LoVo (cell line): ENCODE measurements around the gene VAC14.
"Not testable (repeated sequence)": the region's sequence is repeated elsewhere in the genome, so short reads cannot be mapped to it uniquely, and the experiment has no call there.

ENCODE experiments used
- DNase-seq: peaks from one replicate; pipeline ENCODE4 v3.0.0-alpha.2; 2016; ENCODE audit warnings: low spot score

VAC14 gene

GRCh38 chr16:70743791-70744190, 57.2 kb downstream of the VAC14 start:
- DNase-seq = no peak

DNA sequence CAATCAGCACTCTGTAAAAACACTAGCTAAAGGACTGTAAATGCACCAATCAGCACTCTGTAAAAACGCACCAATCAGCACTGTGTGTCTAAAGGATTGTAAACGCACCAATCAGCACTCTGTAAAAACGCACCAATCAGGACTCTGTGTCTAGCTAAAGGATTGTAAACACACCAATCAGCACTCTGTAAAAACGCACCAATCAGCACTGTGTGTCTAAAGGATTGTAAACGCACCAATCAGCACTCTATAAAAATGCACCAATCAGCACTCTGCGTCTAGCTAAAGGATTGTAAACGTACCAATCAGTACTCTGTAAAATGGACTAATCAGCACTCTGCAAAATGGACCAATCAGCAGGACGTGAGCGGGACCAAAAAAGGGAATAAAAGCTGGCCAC, 58.0 kb downstream of the VAC14 start:
- DNase-seq = not testable (repeated sequence)

DNA sequence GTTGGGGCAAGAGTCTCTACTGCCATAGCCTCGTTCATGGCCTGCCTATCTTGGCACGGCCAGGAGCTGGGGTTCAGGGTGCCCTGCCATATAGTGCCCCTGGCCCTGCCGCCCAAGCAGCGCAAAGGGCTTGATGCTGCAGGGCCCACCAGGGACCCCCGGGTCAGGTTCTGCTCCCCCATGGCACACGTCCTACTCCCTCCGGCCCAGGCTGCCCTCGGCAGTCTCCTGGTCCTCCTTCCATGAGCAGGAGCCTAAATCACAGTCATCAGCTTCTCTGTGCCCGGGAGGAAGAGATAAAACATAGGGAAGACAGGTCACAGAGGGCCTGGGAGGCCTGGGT, 59.2 kb downstream of the VAC14 start:
- no peak for DNase-seq

DNA sequence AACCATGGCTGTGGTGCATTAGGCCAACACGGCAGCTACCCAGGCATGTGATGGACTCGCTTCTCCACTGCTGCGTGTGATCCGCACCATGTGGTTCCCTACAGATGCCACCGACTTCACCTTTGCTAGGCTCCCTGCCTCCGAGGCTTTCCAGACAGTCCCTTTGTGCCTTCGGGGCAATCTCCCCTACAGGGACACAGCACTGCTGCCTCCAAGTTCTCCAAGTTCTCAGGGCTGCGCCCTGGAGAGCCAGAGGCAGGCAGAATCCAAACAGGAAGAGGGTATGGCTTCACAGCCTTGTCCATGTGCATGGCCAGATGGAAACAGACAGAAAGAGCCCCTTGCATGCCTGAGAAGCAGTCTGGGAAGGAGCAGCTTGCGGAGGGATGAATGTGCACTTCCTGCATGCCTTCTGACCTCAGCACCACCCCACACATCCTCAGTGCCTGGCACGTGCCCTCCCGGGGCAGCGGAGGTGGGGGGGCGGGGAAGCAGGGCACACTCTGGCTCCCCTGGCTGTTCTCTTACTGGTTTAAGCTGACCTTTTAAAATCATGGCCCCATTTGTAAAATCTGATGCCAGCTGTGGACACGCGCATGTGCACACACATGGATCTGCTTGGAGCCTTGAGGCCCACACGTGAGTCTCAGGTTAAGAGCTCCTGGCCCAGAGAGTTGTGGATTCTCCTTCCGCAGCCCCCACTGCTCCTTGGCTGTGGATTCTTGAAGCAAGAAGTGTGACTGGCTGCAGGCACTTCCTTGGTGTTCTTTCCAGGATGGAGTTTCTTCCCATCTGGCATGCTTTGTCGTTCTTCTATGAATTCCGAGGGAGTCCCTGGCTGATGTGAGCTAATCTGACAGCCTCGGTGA, 59.8 kb downstream of the VAC14 start:
- DNase-seq = no peak

DNA sequence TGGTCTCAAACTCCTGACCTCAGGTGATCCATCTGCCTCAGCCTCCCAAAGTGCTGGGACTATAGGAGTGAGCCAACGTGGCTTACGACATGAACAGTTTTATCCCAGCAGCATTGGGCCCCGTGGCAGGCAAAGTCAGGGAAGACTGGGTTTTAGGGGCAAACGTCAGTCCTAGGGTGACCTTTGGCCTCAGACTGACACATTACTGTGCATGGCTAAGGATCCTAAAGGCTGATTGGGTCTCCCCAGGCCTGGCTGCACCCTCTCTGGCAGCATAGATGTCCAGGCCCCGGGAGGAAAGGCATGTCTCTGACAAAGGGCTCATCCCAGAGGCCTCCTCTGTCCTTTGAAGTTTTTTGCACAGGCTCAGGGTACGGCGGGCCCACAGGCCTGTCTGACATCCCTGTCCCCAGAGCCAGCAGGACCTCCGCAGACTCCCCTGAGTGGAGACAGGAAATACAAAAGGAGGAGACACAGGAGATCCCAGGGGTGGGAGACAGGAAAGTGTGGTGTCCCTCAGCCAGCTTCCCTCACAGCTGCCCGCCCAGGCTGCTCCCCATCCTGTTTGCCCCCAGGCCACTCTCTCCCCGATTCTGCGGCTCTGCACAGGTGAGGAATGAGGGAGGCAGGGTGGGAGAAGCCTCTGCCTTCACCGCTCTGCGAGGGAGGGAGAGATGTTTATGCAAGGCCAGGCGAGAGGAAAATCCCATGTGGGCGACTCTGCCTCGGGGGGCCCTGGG, 60.6 kb downstream of the VAC14 start:
- no peak for DNase-seq

DNA sequence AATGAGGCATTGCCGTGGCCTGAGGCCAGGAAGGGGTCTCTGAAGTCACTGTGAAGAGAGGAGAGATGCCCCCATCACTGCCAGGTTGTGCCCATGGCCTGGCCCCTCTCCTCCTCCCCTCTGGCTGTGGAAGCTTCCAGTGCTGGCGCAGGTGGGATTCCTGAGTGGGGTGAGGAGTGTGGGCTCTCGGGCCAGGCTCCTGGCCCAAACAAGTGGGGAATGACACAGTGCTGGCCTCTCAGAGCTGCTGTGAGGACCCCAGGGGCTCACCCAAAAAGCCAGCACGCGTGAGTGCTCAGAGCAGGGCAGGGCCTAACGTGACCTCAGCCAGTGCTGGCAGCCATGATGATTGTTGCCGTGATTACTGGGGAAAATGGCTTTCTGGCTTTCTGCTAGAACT, 61.6 kb downstream of the VAC14 start:
- no peak for DNase-seq

GRCh38 chr16:70738083-70738977, 62.6 kb downstream of the VAC14 start:
- DNase-seq = no peak

- DNase-seq = no peak
These were observed 63.4 kb downstream of the VAC14 start for GRCh38 chr16:70737377-70738082.

DNA sequence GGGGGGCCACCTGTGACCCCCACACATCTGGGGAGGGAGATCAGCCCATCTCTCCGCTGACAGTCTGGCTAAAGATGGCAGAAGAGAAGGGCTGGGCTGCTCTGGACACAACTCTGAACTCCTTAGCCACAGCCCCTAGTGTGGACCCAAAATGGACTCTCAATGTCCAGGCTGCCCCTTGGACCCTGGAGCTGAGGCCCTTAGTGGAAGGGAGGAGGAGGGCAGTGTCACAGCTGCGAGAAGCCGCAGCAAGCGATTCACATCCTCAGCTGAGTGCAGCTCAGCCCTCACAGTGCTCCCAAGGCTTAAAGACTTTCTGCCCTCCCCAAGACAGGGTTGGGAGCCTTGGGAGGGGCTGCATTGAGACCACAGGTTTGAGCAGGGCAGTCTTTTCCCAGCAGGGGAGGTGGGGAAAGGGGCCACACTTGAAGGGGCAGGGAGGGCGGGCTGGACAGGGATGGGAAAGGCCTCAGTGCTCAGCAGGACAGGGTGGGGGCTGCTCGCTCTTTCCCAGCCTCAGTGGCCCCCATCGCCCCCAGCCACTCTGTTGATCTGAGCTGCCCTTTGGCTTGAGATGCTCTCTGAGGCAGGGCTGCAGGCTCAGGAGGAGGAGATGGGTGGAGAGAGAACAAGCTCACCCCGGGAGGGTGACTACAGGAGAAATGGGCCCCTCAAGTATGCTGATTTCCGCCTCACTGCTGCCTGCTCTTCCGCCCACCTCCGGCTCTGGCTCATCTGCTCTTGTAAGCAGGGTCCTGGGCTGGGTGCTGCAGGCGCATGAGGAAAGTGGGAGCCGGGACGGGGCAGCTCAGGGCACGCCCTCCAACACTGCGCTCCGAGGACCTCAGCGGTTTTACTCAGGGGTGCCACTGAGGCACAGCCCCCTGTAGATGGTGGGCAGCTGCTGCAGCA, 64.2 kb downstream of the VAC14 start:
- DNase-seq = no peak

DNA sequence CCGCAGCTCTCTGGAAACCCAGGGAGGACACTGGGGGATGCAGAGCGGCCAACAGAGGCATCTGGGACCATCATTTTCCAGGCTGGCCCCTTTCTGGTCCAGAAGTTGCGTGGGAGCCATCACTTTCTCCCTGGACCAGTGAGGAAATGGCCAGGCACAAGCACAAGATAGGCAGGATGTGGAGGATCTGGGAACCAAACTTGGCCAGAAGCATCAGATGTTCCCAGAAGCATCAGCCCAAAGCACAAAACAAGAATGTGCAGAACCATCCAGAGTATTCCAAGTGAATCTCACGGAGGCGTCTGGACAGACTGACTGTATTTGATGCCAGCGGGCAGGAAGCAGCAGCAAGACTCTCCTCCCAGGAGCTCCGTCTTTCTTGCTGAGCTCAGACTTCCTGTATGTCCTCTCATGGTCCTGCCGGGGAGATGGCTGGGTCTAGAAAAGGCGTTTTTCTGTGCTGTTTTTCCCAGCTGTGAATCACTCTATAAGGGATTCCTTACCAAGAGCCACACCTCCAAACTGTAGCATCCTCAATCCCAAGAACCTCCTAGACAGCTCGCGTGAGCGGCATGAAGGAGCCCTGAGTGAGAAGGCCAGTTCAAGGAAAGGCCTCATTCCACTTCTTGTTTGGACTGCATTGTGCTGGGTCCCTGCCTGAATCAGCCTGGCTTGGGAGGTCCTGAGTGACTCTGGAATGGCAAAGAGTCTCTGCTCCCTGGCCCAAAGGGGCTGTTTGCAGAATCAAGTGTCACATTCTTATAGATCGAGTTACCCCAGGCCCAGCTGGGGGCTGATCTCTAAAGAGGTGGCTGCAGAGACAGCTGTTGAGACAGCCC, 65.6 kb downstream of the VAC14 start:
- no peak for DNase-seq

DNA sequence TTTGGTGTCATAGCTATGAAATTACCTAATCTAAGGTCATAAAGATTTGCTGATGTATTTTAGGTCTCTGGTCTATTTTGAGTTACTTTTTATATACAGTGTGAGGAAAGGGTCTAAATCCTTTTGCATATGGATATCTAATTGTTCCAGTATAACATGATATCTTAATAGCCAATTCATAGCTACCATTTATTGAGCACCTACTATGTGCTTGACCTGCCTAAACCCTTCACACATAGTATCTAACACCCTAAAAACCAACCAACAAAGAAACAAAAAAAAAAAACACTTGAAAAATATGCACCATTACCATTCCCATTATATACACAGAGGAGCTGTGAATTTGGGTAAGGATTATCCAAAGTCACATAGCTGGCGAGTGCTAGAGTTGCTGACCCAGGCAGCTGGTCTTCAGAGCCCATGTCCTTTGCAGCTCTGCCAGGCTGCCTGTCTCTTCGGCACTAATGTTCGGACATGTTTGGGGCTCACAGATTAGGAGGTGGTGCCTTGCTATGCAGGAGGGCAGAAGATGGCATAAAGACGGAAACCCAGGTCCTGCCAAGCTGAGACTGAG, 66.3 kb downstream of the VAC14 start:
- no peak for DNase-seq

GRCh38 chr16:70730944-70731343, 70.0 kb downstream of the VAC14 start:
- no peak for DNase-seq

DNA sequence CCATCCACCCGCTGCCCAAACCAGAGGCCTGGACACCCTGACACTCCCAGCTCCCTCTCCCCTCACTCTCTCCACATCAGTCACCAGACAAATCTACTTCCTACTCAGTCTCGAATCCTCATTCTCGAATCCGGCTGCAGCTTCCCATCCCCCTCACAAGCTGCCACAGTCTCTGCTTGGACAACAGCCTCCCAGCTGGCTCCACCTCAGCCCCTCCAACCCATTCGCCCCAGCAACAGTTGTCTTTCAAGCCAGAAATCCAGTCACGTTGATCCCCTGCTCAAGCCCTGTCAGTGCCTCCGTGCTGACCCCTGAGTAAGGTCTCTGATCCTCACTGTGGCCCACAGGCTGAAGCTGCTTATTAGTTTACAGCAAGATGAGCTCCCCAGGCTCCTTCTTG, 70.9 kb downstream of the VAC14 start:
- DNase-seq = no peak

- no peak for DNase-seq
These were observed 71.7 kb downstream of the VAC14 start for GRCh38 chr16:70729292-70729691.

DNA sequence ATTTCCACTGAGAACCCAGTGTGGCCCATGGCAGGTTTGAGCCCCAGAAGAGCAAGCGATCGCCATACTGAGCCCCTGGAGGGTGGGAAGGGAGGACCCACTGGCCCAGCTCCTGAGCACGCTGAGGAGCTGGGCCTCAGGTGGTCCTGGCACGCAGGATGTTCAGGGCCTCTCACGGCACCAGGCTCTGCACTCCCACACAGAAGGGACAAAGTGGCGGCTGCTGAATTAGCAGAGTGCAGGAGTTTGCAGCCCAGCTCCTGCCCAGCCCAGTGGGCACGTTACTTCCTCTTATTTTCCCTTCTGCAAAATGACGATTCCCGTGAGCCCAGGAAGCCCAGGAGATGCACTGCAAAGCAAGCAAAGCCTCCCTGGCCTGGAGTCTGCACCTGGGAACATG, 72.8 kb downstream of the VAC14 start:
- DNase-seq = no peak

- DNase-seq = no peak
These were observed 74.0 kb downstream of the VAC14 start for GRCh38 chr16:70726892-70727361.

DNA sequence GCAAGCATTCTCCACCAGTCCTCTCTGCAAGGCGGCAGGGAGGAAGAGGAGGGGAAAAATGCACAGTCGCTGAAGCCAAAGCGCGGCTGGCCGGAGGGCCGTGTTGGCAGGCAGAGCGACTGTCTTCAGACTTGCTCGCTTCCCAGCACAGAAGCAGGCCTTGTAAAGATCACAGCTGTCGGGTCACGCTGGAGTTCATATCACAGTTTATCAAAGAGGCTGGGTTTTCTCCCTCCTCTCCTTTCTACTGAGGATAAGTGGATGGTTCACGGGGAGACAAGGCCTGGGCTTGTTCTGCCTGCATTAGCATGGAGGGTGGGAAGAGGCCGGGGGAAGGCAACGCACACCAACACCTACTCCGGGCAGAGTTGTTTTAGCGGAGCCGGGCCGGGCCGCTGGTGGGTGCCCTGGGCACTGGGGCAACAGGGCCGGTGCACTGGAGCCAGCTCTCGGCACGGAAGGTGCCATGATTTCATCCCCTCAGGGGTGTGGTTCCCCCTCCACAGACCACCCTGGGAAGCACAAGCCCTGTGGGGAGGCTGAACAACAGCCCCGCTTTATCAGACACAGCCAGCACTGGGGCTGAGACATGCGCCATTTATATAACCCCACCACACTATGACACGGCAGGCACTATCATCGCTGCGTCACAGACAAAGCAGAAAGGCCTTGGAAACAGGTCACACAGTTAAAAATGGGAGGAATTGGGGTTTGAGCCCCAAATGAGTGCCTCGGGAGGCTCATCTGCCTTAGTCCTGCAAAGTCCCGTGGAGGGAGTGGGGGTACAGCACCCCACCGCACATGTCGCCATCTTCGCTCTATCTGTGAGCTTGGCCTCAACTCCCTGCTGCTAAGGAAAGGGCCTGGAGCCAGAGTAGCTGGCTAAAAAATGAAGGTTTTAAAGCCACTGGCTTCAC, 74.8 kb downstream of the VAC14 start:
- DNase-seq = no peak
